Upper lobe of left lung (tissue), 6 donors: ENCODE results near the gene TNFRSF9. TPM values are rescaled to one million over a fixed set of nuclear protein-coding genes. Genes with fewer than 3 reads are reported as not detected.

ENCODE experiments used
- ATAC-seq, 2 donors: fragments of 200-7000 bp; cut with Tn5 transposase; one replicate each; pipeline ENCODE4 v1.9.1; 2022; ENCODE audit warnings: mild to moderate bottlenecking in 2 of 2, moderate library complexity in 2 of 2; ENCODE audit not compliant: low FRiP score in 2 of 2
- DNase-seq, 2 donors: peaks; one replicate each; pipeline ENCODE4 v3.0.0-alpha.2; 2019 to 2020
- H3K27ac ChIP-seq, 4 donors: fragments of 200-600 bp; sonication (generic); one replicate each; pipeline ENCODE4 v1.5.1; 2016 to 2019
- H3K27me3 ChIP-seq, 4 donors: fragments of 200-600 bp; sonication (generic); one replicate each; pipeline ENCODE4 v1.5.1; 2017 to 2019
- H3K36me3 ChIP-seq, 4 donors: fragments of 200-600 bp; sonication (generic); one replicate each; pipeline ENCODE4 v1.5.1; 2016 to 2019
- H3K4me1 ChIP-seq, 4 donors: fragments of 200-600 bp; sonication (generic); one replicate each; pipeline ENCODE4 v1.5.1; 2018 to 2019
- H3K4me3 ChIP-seq, 4 donors: fragments of 200-600 bp; sonication (generic); one replicate each; pipeline ENCODE4 v1.5.1; 2017 to 2019; ENCODE audit warnings: mild to moderate bottlenecking in 2 of 4, moderate library complexity in 1 of 4
- H3K9me3 ChIP-seq, 4 donors: fragments of 200-600 bp; sonication (generic); one replicate each; pipeline ENCODE4 v1.5.1; 2018 to 2019
- CTCF ChIP-seq, 6 experiments: fragments of 450-650 bp in 4 of 6; fragments of 200-600 bp in 2 of 6; sonication (generic) in 2 of 6; IDR thresholded peaks; one replicate each; pipeline ENCODE4 v1.5.1; 2016 to 2019; ENCODE audit warnings: antibody characterized with exemption in 6 of 6
- EP300 ChIP-seq, 4 donors: sonication (generic); formaldehyde crosslinking; IDR thresholded peaks; one replicate each; pipeline ENCODE4 v1.5.1; 2017; ENCODE audit warnings: antibody characterized with exemption in 4 of 4, control low read depth in 2 of 4
- POLR2A ChIP-seq, 4 donors: fragments of 450-650 bp; IDR thresholded peaks; one replicate each; pipeline ENCODE4 v1.5.1; 2016 to 2017; ENCODE audit warnings: antibody characterized with exemption in 4 of 4, mild to moderate bottlenecking in 2 of 4
- POLR2AphosphoS5 ChIP-seq, 2 donors: sonication (generic); formaldehyde crosslinking; IDR thresholded peaks; one replicate each; pipeline ENCODE4 v1.5.1; 2017; ENCODE audit warnings: antibody characterized with exemption in 2 of 2
- WGBS, 2 donors: methylation state at CpG; one replicate each; pipeline ENCODE4 v1.1.5; 2017 to 2018; 5-methylcytosine and 5-hydroxymethylcytosine counted together
- total RNA-seq, 6 donors: library from RNA; depleted of rRNA in 4 of 6; stranded (reverse); fragments of >200 nt in 4 of 6; gene quantifications; one replicate each; pipeline versions ENCODE4 v1.1.0 to v1.2.1, GENCODE V29; 2016 to 2021
- donor health status: DM: no; HTN: no; CAD: no; lungs with moderate emphysema.
- donor health status: DM: no; HTN: yes; CAD: no; lungs with severe emphysema.

The TNFRSF9 gene
- total RNA-seq, 6 donors from 2014 or later: 0.11 to 1.5 (median 0.61) TPM; not detected in 1

GRCh38 chr1:7915826-7916500 is 24.7 kb downstream of the TNFRSF9 start:
- ATAC-seq: no peak
- no peak for DNase-seq
- Histone ChIP-seq H3K27me3 (no peaks in the 10 kb centered on the region), H3K27ac (no peak overlapping the region), H3K4me3 (no peak overlapping the region), H3K36me3 (no peaks in the 10 kb centered on the region), H3K9me3 (no peaks in the 10 kb centered on the region), H3K4me1 (no peaks in the 10 kb centered on the region)
- TF ChIP-seq POLR2AphosphoS5 (IDR thresholded peaks at IDR 0.05): no peak
- TF ChIP-seq EP300 (IDR thresholded peaks at IDR 0.05): no peak
- no peak for TF ChIP-seq POLR2A (IDR thresholded peaks at IDR 0.05)
- TF ChIP-seq CTCF (IDR thresholded peaks at IDR 0.05): no peak
- 59 to 67% methylated on average over 5 of the region's 5 CpGs for WGBS, 2 donors

- no peak for TF ChIP-seq CTCF (IDR thresholded peaks at IDR 0.05)
- no peak for TF ChIP-seq POLR2A (IDR thresholded peaks at IDR 0.05)
- TF ChIP-seq EP300 (IDR thresholded peaks at IDR 0.05): no peak
- no peak for TF ChIP-seq POLR2AphosphoS5 (IDR thresholded peaks at IDR 0.05)
- WGBS, 2 donors: 42 to 55% methylated on average over 18 of the region's 18 CpGs
Observed at GRCh38 chr1:7912743-7913557, 27.7 kb downstream of the TNFRSF9 start.

DNA sequence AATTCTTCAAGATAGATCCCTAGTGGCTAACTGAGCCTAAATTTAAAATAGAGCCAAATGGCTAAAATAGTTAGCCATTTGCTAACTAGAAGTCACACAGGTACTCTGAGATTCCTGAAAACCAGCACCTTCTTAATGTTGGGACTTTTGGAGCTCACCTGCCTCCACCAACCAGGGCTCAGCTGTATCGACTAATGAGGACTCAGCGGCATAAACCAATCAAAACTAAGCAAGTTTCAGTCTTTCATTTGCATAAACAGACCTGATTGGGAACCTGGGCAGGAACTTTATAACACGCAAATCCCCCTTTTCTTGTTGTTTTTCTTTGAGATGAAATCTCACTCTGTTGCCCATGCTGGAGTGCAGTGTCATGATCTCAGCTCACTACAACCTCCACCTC is 28.5 kb downstream of the TNFRSF9 start:
- 79 to 80% methylated on average over 3 of the region's 3 CpGs for WGBS, 2 donors
- no peak overlapping the region for H3K4me3 ChIP-seq
- no peak for DNase-seq
- no peaks in the 10 kb centered on the region for H3K9me3 ChIP-seq
- no peaks in the 10 kb centered on the region for H3K36me3 ChIP-seq
- H3K27ac ChIP-seq: no peak overlapping the region
- no peak for TF ChIP-seq CTCF (IDR thresholded peaks at IDR 0.05)
- no peak for TF ChIP-seq POLR2AphosphoS5 (IDR thresholded peaks at IDR 0.05)
- TF ChIP-seq EP300 (IDR thresholded peaks at IDR 0.05): no peak
- TF ChIP-seq POLR2A (IDR thresholded peaks at IDR 0.05): no peak
- H3K27me3 ChIP-seq: no peaks in the 10 kb centered on the region
- ATAC-seq: no peak
- H3K4me1 ChIP-seq: no peaks in the 10 kb centered on the region

More at GRCh38 chr1:7912743-7913557, 27.7 kb downstream of the TNFRSF9 start:
- no peak overlapping the region for H3K27ac ChIP-seq
- H3K4me1 ChIP-seq: no peaks in the 10 kb centered on the region
- H3K36me3 ChIP-seq: no peaks in the 10 kb centered on the region
- no peaks in the 10 kb centered on the region for H3K27me3 ChIP-seq
- ATAC-seq: no peak
- H3K4me3 ChIP-seq: no peak overlapping the region
- peak in 1 of 2 donors; percentile 42 for DNase-seq
- H3K9me3 ChIP-seq: no peaks in the 10 kb centered on the region

- no peak for TF ChIP-seq EP300 (IDR thresholded peaks at IDR 0.05)
- no peak for TF ChIP-seq POLR2AphosphoS5 (IDR thresholded peaks at IDR 0.05)
- no peak for TF ChIP-seq POLR2A (IDR thresholded peaks at IDR 0.05)
- no peak for TF ChIP-seq CTCF (IDR thresholded peaks at IDR 0.05)
- H3K27ac ChIP-seq: no peak overlapping the region
- DNase-seq: no peak
- no peaks in the 10 kb centered on the region for H3K9me3 ChIP-seq
- no peaks in the 10 kb centered on the region for H3K36me3 ChIP-seq
- ATAC-seq: no peak
- peaks cover 0 to 5% (median 2%) of the 10 kb centered on the region in 4 donors for H3K4me1 ChIP-seq
- H3K4me3 ChIP-seq: no peak overlapping the region
- no peaks in the 10 kb centered on the region for H3K27me3 ChIP-seq
- WGBS, 2 donors: 79 to 83% methylated on average over 12 of the region's 12 CpGs
Observed at GRCh38 chr1:7905262-7905661, 35.4 kb downstream of the TNFRSF9 start.
